Measurements from ENCODE around the gene ACACA.

ACACA gene

GRCh38 chr17:37309051-37309450 lies 97.6 kb downstream of the ACACA start:
- H3K4me1 ChIP-seq (ENCODE audit: control insufficient read depth, insufficient read depth, low read length): peaks cover 12% of the 10 kb centered on the region
- no peak for DNase-seq (ENCODE audit: low read depth)
- no peak overlapping the region for H3K4me3 ChIP-seq (ENCODE audit: low read length)
- H3K9me3 ChIP-seq (ENCODE audit: control insufficient read depth, low read length): no peaks in the 10 kb centered on the region
- no peak overlapping the region for H3K9ac ChIP-seq (ENCODE audit: low read length)
- H3K27me3 ChIP-seq (replicated peaks; ENCODE audit: control insufficient read depth, insufficient read depth, low read length): no peaks in the 10 kb centered on the region
- peaks cover 24% of the 10 kb centered on the region for H3K36me3 ChIP-seq (ENCODE audit: control insufficient read depth, insufficient read depth, low read length, severe bottlenecking)

GRCh38 chr17:37305406-37305905 lies 101.2 kb downstream of the ACACA start:
- Histone ChIP-seq H3K27me3 (replicated peaks; ENCODE audit: control insufficient read depth, insufficient read depth, low read length) (no peaks in the 10 kb centered on the region), H3K36me3 (ENCODE audit: control insufficient read depth, insufficient read depth, low read length, severe bottlenecking) (peaks cover 26% of the 10 kb centered on the region), H3K4me3 (ENCODE audit: low read length) (no peak overlapping the region), H3K9ac (ENCODE audit: low read length) (no peak overlapping the region), H3K4me1 (ENCODE audit: control insufficient read depth, insufficient read depth, low read length) (peaks cover 4% of the 10 kb centered on the region), H3K9me3 (ENCODE audit: control insufficient read depth, low read length) (no peaks in the 10 kb centered on the region)
- no peak for DNase-seq (ENCODE audit: low read depth)

- no peak overlapping the region for H3K9ac ChIP-seq (ENCODE audit: low read length)
- peaks cover 11% of the 10 kb centered on the region for H3K36me3 ChIP-seq (ENCODE audit: control insufficient read depth, insufficient read depth, low read length, severe bottlenecking)
- no peak for DNase-seq (ENCODE audit: low read depth)
- no peaks in the 10 kb centered on the region for H3K9me3 ChIP-seq (ENCODE audit: control insufficient read depth, low read length)
- H3K4me3 ChIP-seq (ENCODE audit: low read length): no peak overlapping the region
- no peaks in the 10 kb centered on the region for H3K27me3 ChIP-seq (replicated peaks; ENCODE audit: control insufficient read depth, insufficient read depth, low read length)
- H3K4me1 ChIP-seq (ENCODE audit: control insufficient read depth, insufficient read depth, low read length): peaks cover 23% of the 10 kb centered on the region
Measured at GRCh38 chr17:37301288-37301687, 105.3 kb downstream of the ACACA start.

- no peak overlapping the region for H3K9ac ChIP-seq (ENCODE audit: low read length)
- peaks cover 11% of the 10 kb centered on the region for H3K36me3 ChIP-seq (ENCODE audit: control insufficient read depth, insufficient read depth, low read length, severe bottlenecking)
- no peak overlapping the region for H3K4me3 ChIP-seq (ENCODE audit: low read length)
- H3K4me1 ChIP-seq (ENCODE audit: control insufficient read depth, insufficient read depth, low read length): peaks cover 23% of the 10 kb centered on the region
- H3K9me3 ChIP-seq (ENCODE audit: control insufficient read depth, low read length): no peaks in the 10 kb centered on the region
- no peak for DNase-seq (ENCODE audit: low read depth)
- H3K27me3 ChIP-seq (replicated peaks; ENCODE audit: control insufficient read depth, insufficient read depth, low read length): no peaks in the 10 kb centered on the region
Measured at GRCh38 chr17:37300683-37301082, 106.0 kb downstream of the ACACA start.

- Histone ChIP-seq H3K36me3 (ENCODE audit: control insufficient read depth, insufficient read depth, low read length, severe bottlenecking) (peaks cover 11% of the 10 kb centered on the region), H3K4me3 (ENCODE audit: low read length) (peak overlapping the region; percentile 57), H3K27me3 (replicated peaks; ENCODE audit: control insufficient read depth, insufficient read depth, low read length) (no peaks in the 10 kb centered on the region), H3K9ac (ENCODE audit: low read length) (peak overlapping the region; percentile 61), H3K9me3 (ENCODE audit: control insufficient read depth, low read length) (no peaks in the 10 kb centered on the region), H3K4me1 (ENCODE audit: control insufficient read depth, insufficient read depth, low read length) (peaks cover 23% of the 10 kb centered on the region)
- DNase-seq (ENCODE audit: low read depth): no peak
Measured at GRCh38 chr17:37299257-37299980, 107.2 kb downstream of the ACACA start.

GRCh38 chr17:37295888-37296287 lies 110.7 kb downstream of the ACACA start:
- H3K9me3 ChIP-seq (ENCODE audit: control insufficient read depth, low read length): no peaks in the 10 kb centered on the region
- no peaks in the 10 kb centered on the region for H3K36me3 ChIP-seq (ENCODE audit: control insufficient read depth, insufficient read depth, low read length, severe bottlenecking)
- no peak overlapping the region for H3K4me3 ChIP-seq (ENCODE audit: low read length)
- no peak for DNase-seq (ENCODE audit: low read depth)
- H3K9ac ChIP-seq (ENCODE audit: low read length): no peak overlapping the region
- H3K27me3 ChIP-seq (replicated peaks; ENCODE audit: control insufficient read depth, insufficient read depth, low read length): no peaks in the 10 kb centered on the region
- H3K4me1 ChIP-seq (ENCODE audit: control insufficient read depth, insufficient read depth, low read length): peaks cover 29% of the 10 kb centered on the region

GRCh38 chr17:37294888-37295287 lies 111.7 kb downstream of the ACACA start:
- Histone ChIP-seq H3K27me3 (replicated peaks; ENCODE audit: control insufficient read depth, insufficient read depth, low read length) (no peaks in the 10 kb centered on the region), H3K9ac (ENCODE audit: low read length) (no peak overlapping the region)
- DNase-seq (ENCODE audit: low read depth): no peak

GRCh38 chr17:37293770-37294169 lies 112.9 kb downstream of the ACACA start:
- Histone ChIP-seq H3K27me3 (replicated peaks; ENCODE audit: control insufficient read depth, insufficient read depth, low read length) (no peaks in the 10 kb centered on the region), H3K4me1 (ENCODE audit: control insufficient read depth, insufficient read depth, low read length) (peaks cover 12% of the 10 kb centered on the region), H3K9me3 (ENCODE audit: control insufficient read depth, low read length) (no peaks in the 10 kb centered on the region), H3K9ac (ENCODE audit: low read length) (no peak overlapping the region), H3K4me3 (ENCODE audit: low read length) (no peak overlapping the region), H3K36me3 (ENCODE audit: control insufficient read depth, insufficient read depth, low read length, severe bottlenecking) (no peaks in the 10 kb centered on the region)
- DNase-seq (ENCODE audit: low read depth): no peak

More at GRCh38 chr17:37294888-37295287, 111.7 kb downstream of the ACACA start:
- Histone ChIP-seq H3K9me3 (ENCODE audit: control insufficient read depth, low read length) (no peaks in the 10 kb centered on the region), H3K4me3 (ENCODE audit: low read length) (no peak overlapping the region), H3K36me3 (ENCODE audit: control insufficient read depth, insufficient read depth, low read length, severe bottlenecking) (no peaks in the 10 kb centered on the region), H3K4me1 (ENCODE audit: control insufficient read depth, insufficient read depth, low read length) (peaks cover 21% of the 10 kb centered on the region)

GRCh38 chr17:37292429-37293139 lies 114.1 kb downstream of the ACACA start:
- H3K36me3 ChIP-seq (ENCODE audit: control insufficient read depth, insufficient read depth, low read length, severe bottlenecking): peaks cover 10% of the 10 kb centered on the region
- peak; percentile 14 for DNase-seq (ENCODE audit: low read depth)
- H3K4me1 ChIP-seq (ENCODE audit: control insufficient read depth, insufficient read depth, low read length): peaks cover 10% of the 10 kb centered on the region

GRCh38 chr17:37291351-37291750 lies 115.3 kb downstream of the ACACA start:
- no peak overlapping the region for H3K9ac ChIP-seq (ENCODE audit: low read length)
- H3K4me3 ChIP-seq (ENCODE audit: low read length): no peak overlapping the region
- H3K9me3 ChIP-seq (ENCODE audit: control insufficient read depth, low read length): no peaks in the 10 kb centered on the region
- H3K36me3 ChIP-seq (ENCODE audit: control insufficient read depth, insufficient read depth, low read length, severe bottlenecking): peaks cover 10% of the 10 kb centered on the region
- no peaks in the 10 kb centered on the region for H3K27me3 ChIP-seq (replicated peaks; ENCODE audit: control insufficient read depth, insufficient read depth, low read length)
- peaks cover 10% of the 10 kb centered on the region for H3K4me1 ChIP-seq (ENCODE audit: control insufficient read depth, insufficient read depth, low read length)
- no peak for DNase-seq (ENCODE audit: low read depth)

More at GRCh38 chr17:37292429-37293139, 114.1 kb downstream of the ACACA start:
- Histone ChIP-seq H3K4me3 (ENCODE audit: low read length) (no peak overlapping the region), H3K27me3 (replicated peaks; ENCODE audit: control insufficient read depth, insufficient read depth, low read length) (no peaks in the 10 kb centered on the region), H3K9ac (ENCODE audit: low read length) (no peak overlapping the region), H3K9me3 (ENCODE audit: control insufficient read depth, low read length) (no peaks in the 10 kb centered on the region)

GRCh38 chr17:37286430-37286829 lies 120.2 kb downstream of the ACACA start:
- Histone ChIP-seq H3K4me3 (ENCODE audit: low read length) (no peak overlapping the region), H3K9ac (ENCODE audit: low read length) (no peak overlapping the region), H3K4me1 (ENCODE audit: control insufficient read depth, insufficient read depth, low read length) (peaks cover 17% of the 10 kb centered on the region), H3K9me3 (ENCODE audit: control insufficient read depth, low read length) (no peaks in the 10 kb centered on the region), H3K27me3 (replicated peaks; ENCODE audit: control insufficient read depth, insufficient read depth, low read length) (no peaks in the 10 kb centered on the region), H3K36me3 (ENCODE audit: control insufficient read depth, insufficient read depth, low read length, severe bottlenecking) (peaks cover 39% of the 10 kb centered on the region)
- no peak for DNase-seq (ENCODE audit: low read depth)
